Forelimb muscle (tissue), 1 donor: ENCODE data around the gene SMC4. TPM values are rescaled to one million over a fixed set of nuclear protein-coding genes. Genes with fewer than 3 reads are reported as not detected.
"Not testable (repeated sequence)": the region's sequence is repeated elsewhere in the genome, so short reads cannot be mapped to it uniquely, and the experiment has no call there.

Experiments used
- DNase-seq: peaks from one replicate; pipeline ENCODE4 v3.0.0-alpha.2; 2013; ENCODE audit warnings: low read depth
- polyA plus RNA-seq: library from polyadenylated mRNA; unstranded; fragments of 120-200 nt; gene quantifications from one replicate; pipeline ENCODE4 v1.2.1, GENCODE V29; 2013; ENCODE audit not compliant: insufficient read length

SMC4 gene
- polyA plus RNA-seq, 1 donor, result 54.3 TPM

GRCh38 chr3:160445854-160446253 lies 46.4 kb downstream of the SMC4 start:
- no peak for DNase-seq

GRCh38 chr3:160446522-160447056 lies 47.1 kb downstream of the SMC4 start:
- no peak for DNase-seq

- no peak for DNase-seq
Measured at GRCh38 chr3:160447544-160447943, 48.1 kb downstream of the SMC4 start.

- DNase-seq, result peak; percentile 25
Measured at GRCh38 chr3:160448845-160449635, 49.6 kb downstream of the SMC4 start.

GRCh38 chr3:160449636-160450598 lies 50.5 kb downstream of the SMC4 start, which contains the start of gene TRIM59:
Gene TRIM59, minus strand, starts transcription at chr3:160449786. Its CDS starts 10,603 bp downstream, at chr3:160439183.
- peak; percentile 81 for DNase-seq

GRCh38 chr3:160450846-160451245 lies 51.4 kb downstream of the SMC4 start:
- DNase-seq, result no peak

GRCh38 chr3:160451602-160452001 lies 52.2 kb downstream of the SMC4 start:
- DNase-seq, result no peak

GRCh38 chr3:160452251-160452650 lies 52.8 kb downstream of the SMC4 start:
- not testable (repeated sequence) for DNase-seq

GRCh38 chr3:160454995-160455394 lies 55.5 kb downstream of the SMC4 start:
- DNase-seq, result no peak

GRCh38 chr3:160455846-160456245 lies 56.4 kb downstream of the SMC4 start:
- DNase-seq, result no peak

- no peak for DNase-seq
Measured at GRCh38 chr3:160458151-160458550, 58.7 kb downstream of the SMC4 start.

GRCh38 chr3:160459450-160459970 lies 60.1 kb downstream of the SMC4 start:
- no peak for DNase-seq

- DNase-seq, result no peak
Measured at GRCh38 chr3:160460033-160460432, 60.6 kb downstream of the SMC4 start.

GRCh38 chr3:160464321-160464720 lies 64.9 kb downstream of the SMC4 start:
- no peak for DNase-seq

- DNase-seq, result no peak
Measured at GRCh38 chr3:160464971-160465370, 65.5 kb downstream of the SMC4 start.

- DNase-seq, result no peak
Measured at GRCh38 chr3:160470181-160470580, 70.7 kb downstream of the SMC4 start.

- no peak for DNase-seq
Measured at GRCh38 chr3:160471892-160472291, 72.4 kb downstream of the SMC4 start.

- DNase-seq, result no peak
Measured at GRCh38 chr3:160472344-160472743, 72.9 kb downstream of the SMC4 start.

GRCh38 chr3:160473221-160473620 lies 73.8 kb downstream of the SMC4 start:
- DNase-seq, result no peak

- no peak for DNase-seq
Measured at GRCh38 chr3:160473978-160474377, 74.5 kb downstream of the SMC4 start.

GRCh38 chr3:160474416-160474838 lies 75.0 kb downstream of the SMC4 start:
- DNase-seq, result no peak

GRCh38 chr3:160475153-160475552 lies 75.7 kb downstream of the SMC4 start:
- DNase-seq, result no peak
